Measurements from ENCODE around the gene BIN1.

DNA sequence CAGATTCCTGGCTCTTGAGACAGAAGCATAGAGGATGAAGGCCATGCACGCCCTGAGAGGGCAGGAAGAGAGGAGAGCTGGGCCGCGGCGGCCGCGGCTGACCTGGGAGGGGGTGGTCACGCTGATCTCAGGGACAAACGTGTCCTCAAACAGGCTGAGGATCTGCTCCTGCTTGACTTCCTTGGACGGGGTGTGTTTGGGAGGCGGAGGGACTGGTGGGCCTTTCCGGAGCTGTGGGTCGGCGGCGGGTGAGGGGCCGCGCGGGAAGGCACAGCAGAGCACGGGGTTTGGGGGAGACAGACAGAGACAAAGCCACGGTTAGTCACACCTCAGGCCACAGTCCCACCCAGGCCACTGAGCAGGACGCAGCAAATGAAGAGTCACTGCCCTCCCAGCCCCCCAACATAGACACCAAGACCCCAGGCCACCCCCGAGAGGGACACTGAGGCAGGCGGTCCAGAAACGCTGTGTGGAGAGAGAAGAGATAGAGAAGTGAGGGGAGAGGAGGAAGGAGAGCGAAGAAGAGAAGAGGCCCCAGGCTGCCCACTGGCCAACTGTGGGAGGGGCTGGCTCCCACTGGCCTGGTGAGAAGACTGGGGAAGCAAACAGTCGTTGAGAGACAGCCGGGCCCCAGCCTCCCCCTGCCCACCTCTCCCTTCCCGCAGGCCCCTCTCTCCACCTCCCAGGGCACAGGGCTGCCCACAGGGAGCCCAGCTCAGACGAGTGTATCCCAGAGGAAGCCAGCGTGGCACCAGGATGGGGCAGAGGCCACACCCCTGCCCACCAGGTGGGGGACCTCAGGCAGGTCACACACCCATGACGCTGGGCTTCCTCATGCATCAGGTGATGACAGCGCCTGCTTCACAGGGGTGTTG lies 49.3 kb downstream of the BIN1 start:
- TF ChIP-seq EZH2phosphoT487 (IDR thresholded peaks at IDR 0.05; ENCODE audit: insufficient read depth, low read depth) (no peak), EZH2 (IDR thresholded peaks at IDR 0.05; ENCODE audit: insufficient read depth, poor library complexity, severe bottlenecking) (no peak)
